HG03378 (cell line): Measurements from ENCODE around the gene CDH2.

Experiments used
- ATAC-seq: cut with Tn5 transposase; IDR thresholded peaks from one replicate; pipeline ENCODE4 v1.9.1; 2021; ENCODE audit warnings: mild to moderate bottlenecking, moderate library complexity; ENCODE audit not compliant: unreplicated experiment

Gene CDH2

DNA sequence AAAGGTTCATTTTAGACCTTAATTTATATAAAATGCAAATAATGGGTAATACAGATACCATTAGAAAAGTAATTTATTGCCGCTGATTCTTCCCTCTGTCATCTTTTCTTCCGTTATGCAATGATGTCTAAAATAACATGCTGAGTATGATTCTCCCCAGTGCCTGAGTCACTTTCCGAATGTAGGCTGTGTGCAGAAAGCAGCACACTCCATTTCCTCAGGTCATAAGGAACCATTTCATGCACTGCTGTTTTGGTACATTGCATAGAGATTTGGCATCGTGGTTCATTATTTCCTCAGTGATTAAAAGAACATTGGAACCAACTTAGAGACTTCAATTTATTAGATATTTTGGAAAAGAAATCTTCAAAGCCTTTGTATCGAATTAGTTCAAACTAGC is 173.5 kb downstream of the CDH2 start:
- ATAC-seq = no peak

- no peak for ATAC-seq
Observed at GRCh38 chr18:28002841-28003240, 174.1 kb downstream of the CDH2 start.

DNA sequence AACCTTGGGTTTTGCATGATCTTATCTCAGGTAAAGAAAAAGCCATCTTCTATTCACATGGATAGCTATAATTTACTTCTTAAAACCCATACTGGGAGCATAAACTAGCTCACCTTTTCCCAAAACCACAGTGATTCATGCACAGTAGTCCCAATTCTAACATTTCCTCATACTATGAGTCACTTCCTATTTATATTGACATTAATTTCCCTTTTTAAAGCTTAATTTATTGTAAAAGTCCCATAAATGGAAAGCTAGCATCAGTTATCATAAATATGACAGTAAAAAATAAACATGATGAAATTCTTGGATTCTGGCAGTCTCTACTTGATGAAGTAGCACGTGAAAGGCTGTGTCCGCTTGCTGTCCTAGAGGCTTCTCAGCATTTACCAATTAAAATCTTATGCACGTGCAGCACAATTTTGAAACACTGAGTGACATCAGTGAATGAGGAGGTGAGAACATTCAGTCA is 180.1 kb downstream of the CDH2 start:
- no peak for ATAC-seq

DNA sequence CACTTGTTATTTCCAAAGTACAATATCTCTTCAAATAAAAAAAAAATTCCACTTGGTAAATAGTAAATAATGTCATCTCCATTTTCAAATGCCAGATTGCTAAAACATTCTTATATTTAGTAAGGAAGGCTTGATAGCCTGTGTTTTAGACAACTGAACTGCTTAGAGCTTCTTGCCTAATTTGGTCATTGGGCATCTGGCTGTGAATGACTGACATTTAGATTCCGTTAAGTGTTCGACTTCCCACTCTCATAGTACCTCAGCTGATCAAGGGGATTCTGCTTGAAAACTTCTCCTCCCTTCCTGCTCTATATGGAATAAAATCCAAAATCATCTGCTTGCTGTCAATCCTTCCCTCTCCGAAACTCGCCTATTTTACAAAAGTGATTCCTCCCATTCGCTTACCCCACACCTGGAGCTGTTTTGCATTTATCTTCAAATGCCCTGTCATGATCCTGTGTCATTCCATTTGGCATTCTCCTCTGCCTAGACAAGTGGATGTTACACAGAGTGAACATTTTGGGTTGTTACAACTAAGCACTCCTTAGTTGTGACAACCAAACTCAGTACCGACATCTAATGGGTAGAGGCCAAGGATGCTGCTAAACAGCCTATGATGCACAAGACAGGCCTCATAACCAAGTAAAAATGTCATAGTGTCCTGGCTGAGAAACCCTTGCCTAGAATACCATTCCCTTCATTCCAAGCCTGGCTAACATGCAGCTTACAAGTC is 181.0 kb downstream of the CDH2 start:
- no peak for ATAC-seq

GRCh38 chr18:27994571-27994970 is 182.4 kb downstream of the CDH2 start:
- ATAC-seq = no peak

- ATAC-seq = no peak
Observed at GRCh38 chr18:27991391-27991790, 185.5 kb downstream of the CDH2 start.

DNA sequence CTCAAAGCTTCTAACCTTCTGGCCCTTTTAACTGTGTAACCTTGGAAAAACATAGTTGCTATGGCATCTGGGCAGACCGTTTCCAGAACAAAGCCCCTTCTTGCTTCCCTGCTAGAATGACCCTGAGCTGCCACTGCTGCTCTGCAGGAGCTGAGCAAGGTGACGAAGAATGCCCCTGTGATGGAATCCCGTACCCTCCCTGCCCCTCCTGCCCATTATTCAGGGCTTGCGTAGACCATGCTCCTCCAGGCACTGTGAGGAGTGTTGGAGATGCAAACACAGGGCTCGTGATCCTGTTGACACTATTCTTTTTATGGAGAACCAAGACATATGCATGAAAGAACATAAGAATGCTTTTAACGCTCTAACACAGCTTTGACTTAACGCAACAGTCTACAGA is 191.1 kb downstream of the CDH2 start:
- ATAC-seq = no peak

DNA sequence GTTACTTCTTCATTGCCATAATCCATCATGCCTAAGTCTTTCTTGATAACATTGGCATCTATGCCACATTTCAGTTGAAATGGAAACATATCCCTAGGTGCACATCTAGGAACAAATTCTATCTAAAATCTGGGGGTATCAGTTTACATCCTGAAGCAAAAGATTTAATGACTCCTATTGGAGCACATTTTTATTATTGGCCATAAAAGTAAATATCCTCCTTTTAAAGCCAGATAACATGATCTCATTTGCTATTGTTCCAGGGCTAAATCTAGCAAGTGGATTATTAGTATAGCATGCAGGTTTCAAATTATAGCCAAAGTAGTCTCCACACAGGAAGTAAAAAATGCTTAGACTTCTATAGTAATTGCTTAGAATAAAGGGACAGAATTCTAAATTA is 193.2 kb downstream of the CDH2 start:
- ATAC-seq = no peak

GRCh38 chr18:27976806-27977408 is 200.0 kb downstream of the CDH2 start:
- ATAC-seq = no peak

DNA sequence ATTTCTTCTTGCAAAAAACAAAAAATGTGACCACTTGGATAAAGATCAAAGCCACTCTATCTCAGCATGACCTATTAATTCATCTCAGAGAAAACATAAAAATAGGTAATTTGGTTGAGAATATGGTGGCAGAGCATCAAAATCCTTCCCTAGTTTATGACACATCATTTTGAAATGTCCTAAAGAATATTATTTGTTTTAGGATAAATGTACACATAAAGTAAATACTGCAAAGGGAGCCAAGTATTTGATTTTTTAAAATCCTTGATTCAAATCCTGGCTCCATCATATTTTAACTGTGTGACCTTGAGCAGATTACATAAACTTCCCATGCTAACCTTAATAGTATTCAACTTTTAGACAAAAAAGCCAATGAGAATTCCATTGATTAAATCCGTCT is 206.6 kb downstream of the CDH2 start:
- ATAC-seq = no peak

GRCh38 chr18:27969206-27969605 is 207.7 kb downstream of the CDH2 start:
- ATAC-seq = no peak

DNA sequence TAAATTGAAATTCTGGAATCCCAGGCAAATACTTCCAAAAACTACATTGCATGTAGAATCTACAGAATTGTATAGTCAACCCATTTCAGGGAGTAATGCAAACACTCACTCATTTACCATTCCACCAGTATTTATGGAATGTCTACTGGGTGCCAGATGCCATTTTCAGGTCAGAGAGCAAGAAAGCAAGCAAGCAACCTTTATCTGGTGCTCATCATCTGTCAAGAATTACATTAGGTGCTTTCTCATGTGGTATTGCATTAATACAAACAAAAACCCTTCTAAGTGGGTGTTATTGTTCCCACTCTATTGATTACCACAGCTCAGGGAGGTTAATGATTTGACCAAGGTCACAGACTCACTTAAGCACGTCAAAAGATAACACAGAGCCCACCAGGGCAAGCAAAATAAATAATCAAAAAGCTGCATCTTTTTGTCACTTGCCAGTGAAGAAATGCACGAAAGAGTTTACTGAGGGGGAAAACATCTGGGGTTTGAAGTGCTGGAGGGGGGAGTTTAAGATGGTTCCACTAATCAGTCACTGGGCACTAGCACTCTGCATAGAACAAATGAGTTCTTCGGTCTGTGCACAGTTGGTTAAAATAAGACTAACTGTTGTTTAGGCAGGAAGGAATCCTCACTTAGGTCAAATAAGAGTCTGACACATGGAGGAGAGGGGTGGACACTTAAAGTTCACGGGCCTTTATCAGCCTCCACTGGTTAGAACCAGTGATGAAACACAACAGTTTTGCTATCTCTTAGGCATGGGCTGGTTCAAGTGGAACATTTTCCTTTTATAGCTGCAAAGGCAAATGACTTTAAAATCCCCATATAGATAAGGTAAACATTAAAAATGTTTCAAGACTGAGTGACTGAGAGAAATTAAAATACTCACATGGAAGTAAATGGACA is 208.8 kb downstream of the CDH2 start:
- ATAC-seq = no peak

- ATAC-seq = no peak
Observed at GRCh38 chr18:27966881-27967280, 210.0 kb downstream of the CDH2 start.

- ATAC-seq = no peak
Observed at GRCh38 chr18:27964811-27965210, 212.1 kb downstream of the CDH2 start.

- ATAC-seq = no peak
Observed at GRCh38 chr18:27959101-27959500, 217.8 kb downstream of the CDH2 start.

DNA sequence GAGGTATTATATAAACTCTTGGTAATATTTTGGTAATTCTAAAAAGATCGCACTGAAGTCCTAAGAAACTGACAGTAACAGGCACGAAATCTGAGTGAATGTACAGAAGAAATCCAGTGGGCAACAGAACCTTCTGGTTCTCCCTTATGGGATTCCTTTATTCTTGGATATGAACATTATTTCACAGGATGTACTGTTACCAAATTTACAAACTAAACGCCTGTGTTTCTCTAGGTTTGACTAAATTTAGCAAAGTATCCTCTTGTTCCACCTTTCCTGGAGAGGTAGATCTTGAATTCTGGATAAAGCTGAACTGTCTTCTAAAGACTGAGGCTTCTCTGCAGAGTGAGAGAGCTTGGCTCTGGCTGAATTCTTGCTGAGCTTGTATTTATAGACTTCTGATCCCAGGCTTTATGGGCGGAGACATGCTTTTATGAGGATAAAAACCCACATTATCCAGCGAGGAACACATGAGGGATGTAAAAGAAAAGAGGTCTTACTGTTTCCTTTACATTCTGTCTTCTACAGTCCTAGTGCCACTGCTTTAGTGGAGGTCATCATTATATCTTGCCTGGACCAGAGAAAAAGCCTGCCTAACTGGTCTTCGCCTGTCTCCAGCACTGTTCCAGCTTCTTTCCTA is 220.8 kb downstream of the CDH2 start:
- ATAC-seq = no peak

DNA sequence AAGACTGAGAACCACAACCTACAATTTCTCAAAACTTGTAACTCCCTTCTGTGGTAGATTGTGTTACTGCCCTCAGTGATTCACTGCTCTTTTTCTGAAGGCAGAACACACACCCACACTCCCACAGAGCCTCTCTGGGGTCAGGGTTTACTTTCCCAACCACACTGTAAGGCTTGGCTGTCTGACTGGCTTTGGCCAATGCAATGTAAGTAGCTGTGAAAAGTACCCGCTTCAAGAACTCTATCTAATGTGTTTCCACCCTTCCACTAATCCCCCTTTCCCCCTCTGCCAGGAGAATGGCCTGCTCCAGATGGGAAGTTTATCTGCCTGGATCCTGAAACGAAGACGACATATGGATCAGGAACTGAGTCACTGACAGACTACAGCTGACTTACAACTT is 222.7 kb downstream of the CDH2 start:
- ATAC-seq = no peak

DNA sequence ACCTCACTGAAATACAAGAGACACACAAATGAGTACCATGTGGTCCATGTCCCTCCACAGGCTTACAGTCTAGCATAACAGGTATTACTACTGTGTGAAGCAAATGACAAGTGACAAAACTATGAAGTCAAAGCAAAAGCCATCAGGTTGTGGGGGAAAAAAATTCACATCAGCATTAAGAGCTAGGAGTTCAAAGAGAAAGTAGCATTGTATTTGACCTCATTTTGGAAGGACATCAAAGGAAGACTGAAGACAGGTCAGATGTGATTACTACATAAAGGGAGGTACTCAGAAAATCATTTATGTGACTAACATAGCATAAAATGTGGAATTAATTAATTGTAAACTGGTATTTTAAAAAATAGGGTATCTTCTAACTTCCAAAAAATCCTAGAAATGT is 224.2 kb downstream of the CDH2 start:
- no peak for ATAC-seq

DNA sequence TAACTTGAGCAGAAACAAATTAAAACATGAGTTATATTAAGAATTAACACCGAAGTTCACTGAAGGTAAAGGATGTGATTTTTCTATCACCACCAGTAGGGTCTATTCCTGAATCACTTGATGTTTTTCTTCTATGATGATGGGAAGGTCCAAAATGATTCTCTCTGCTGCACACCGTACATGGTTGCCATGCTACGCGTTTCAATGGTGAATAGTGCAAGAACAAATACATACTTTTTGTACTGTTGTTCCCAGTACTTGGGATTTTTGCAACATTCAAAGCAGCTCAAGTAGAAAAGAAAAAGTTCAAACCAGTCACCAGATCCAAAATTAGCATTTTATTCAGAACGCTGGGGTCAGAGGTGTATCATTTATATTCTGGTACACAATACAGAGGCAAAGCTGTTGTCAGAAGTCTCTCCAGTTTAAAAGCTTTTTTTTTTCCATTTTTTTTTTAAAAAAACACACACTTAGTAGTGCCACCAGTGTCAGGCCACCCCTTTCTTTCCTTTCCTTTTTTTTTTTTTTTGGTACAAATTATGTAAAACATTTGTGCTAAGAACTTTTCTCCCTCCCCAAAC is 226.2 kb downstream of the CDH2 start:
- ATAC-seq = no peak

DNA sequence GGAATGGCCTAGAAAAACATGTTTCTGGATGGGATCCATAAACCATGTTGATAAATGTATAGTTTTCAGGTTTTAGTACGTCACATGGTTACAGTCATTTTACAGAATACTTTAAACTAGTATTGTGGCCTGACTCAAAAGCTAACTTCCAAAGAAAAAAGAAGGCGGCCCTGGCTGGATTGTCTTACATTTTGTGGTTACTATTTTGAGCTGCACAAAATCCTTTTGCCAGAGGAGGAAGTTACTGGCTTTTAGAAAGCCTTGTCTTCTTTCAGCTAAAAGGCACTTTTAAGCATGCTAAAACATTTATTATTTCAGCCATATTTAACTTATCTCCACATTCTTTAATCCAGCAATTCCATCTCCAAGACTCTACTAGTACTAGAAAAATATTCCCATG is 227.9 kb downstream of the CDH2 start:
- no peak for ATAC-seq

DNA sequence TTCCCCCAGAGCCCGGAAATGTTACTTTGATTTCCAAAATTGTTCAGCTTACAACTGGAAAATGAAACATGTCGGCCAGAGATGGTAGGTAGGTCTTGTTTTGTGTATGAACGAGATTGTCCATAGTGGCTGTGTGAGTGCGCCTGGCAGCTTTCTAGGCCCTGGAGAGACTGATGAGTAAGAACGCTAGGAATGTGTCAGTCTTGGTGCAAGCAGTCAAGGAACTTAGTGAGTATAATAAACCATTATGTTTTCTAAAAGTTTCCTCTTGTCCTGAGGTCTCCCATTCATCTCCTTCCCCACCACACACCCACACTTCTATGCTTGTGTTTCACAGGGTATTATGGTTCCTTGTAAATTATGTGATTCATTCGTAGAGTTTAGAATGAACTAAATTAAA is 234.2 kb downstream of the CDH2 start:
- no peak for ATAC-seq
